ENCODE results near the gene SPTBN1.

SPTBN1 gene

DNA sequence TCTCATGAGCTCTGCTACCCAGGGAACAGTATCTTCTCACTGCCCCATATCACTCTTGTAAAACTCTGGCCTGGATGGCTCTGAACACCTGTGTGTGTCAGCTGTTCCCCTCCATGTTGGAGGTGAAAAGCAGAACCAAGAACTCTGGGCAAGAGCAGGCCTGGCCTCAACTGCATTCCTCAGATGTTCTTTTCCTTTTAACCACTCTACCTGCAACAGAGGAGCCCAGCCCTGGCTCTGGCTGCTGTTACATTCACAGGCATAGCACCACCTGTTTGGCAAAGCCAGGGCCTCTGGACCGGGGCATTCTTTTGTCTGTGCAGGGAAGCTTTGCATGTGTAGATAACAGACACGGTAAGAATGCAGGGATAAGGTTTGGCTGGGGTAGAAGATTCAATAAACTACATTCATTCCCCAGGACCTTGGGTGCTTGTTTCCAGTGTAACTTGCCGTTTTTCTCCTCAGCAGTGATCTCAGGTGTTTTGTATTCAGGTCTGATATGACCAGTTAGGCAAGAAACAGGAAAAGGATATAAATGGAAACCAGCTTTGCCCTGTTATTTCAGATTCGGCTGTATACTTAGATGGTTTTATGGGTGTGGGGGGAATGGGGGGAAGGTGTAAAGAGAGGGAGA is 95.1 kb downstream of the SPTBN1 start:
- Histone ChIP-seq H3K27ac (ENCODE audit: poor library complexity, severe bottlenecking) (peak overlapping the region; percentile 46), H3K36me3 (ENCODE audit: low read depth) (no peaks in the 10 kb centered on the region), H3K4me3 (ENCODE audit: severe bottlenecking) (no peak overlapping the region), H3K27me3 (ENCODE audit: insufficient read depth, poor library complexity, severe bottlenecking) (no peaks in the 10 kb centered on the region), H3K4me1 (ENCODE audit: insufficient read depth, poor library complexity, severe bottlenecking) (peaks cover 27% of the 10 kb centered on the region), H3K9me3 (ENCODE audit: severe bottlenecking) (no peaks in the 10 kb centered on the region)
- ATAC-seq (ENCODE audit: low read depth) (peak; percentile 54), DNase-seq (ENCODE audit: low spot score) (no peak)
- TF ChIP-seq, protein P1, sequence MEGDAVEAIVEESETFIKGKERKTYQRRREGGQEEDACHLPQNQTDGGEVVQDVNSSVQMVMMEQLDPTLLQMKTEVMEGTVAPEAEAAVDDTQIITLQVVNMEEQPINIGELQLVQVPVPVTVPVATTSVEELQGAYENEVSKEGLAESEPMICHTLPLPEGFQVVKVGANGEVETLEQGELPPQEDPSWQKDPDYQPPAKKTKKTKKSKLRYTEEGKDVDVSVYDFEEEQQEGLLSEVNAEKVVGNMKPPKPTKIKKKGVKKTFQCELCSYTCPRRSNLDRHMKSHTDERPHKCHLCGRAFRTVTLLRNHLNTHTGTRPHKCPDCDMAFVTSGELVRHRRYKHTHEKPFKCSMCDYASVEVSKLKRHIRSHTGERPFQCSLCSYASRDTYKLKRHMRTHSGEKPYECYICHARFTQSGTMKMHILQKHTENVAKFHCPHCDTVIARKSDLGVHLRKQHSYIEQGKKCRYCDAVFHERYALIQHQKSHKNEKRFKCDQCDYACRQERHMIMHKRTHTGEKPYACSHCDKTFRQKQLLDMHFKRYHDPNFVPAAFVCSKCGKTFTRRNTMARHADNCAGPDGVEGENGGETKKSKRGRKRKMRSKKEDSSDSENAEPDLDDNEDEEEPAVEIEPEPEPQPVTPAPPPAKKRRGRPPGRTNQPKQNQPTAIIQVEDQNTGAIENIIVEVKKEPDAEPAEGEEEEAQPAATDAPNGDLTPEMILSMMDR (IDR thresholded peaks at IDR 0.05; ENCODE audit: poor library complexity, severe bottlenecking), result no peak

DNA sequence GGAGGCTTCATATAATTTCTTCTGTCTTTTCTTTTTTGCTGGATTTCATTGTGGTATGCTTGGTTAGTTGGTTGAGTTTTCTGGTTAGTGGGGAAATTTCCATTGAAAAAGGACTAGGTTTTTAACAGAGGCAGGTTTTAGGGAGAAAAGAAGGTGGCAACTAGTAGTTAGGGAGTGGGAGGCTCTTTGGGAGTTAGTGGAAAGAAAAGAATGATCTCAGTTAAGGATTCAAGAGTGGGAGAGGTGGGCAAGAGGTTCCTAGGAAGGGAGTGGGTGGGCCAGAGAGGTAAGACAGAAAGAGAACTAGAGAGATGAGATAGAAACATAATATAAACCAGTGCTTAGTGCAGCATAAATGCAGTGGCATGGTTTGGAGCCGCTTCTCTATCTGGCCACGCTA is 96.9 kb downstream of the SPTBN1 start:
- Histone ChIP-seq H3K4me3 (ENCODE audit: severe bottlenecking) (no peak overlapping the region), H3K4me1 (ENCODE audit: insufficient read depth, poor library complexity, severe bottlenecking) (peaks cover 35% of the 10 kb centered on the region), H3K27ac (ENCODE audit: poor library complexity, severe bottlenecking) (no peak overlapping the region), H3K9me3 (ENCODE audit: severe bottlenecking) (no peaks in the 10 kb centered on the region), H3K36me3 (ENCODE audit: low read depth) (no peaks in the 10 kb centered on the region), H3K27me3 (ENCODE audit: insufficient read depth, poor library complexity, severe bottlenecking) (no peaks in the 10 kb centered on the region)
- ATAC-seq (ENCODE audit: low read depth) (no peak), DNase-seq (ENCODE audit: low spot score) (no peak)
- TF ChIP-seq, protein P1 (IDR thresholded peaks at IDR 0.05; ENCODE audit: poor library complexity, severe bottlenecking), result no peak

- no peak for ATAC-seq (ENCODE audit: low read depth)
- Histone ChIP-seq H3K27me3 (ENCODE audit: insufficient read depth, poor library complexity, severe bottlenecking) (no peaks in the 10 kb centered on the region), H3K9me3 (ENCODE audit: severe bottlenecking) (no peaks in the 10 kb centered on the region), H3K4me1 (ENCODE audit: insufficient read depth, poor library complexity, severe bottlenecking) (peaks cover 35% of the 10 kb centered on the region), H3K4me3 (ENCODE audit: severe bottlenecking) (no peak overlapping the region), H3K36me3 (ENCODE audit: low read depth) (no peaks in the 10 kb centered on the region), H3K27ac (ENCODE audit: poor library complexity, severe bottlenecking) (no peak overlapping the region)
- TF ChIP-seq, protein P1 (IDR thresholded peaks at IDR 0.05; ENCODE audit: poor library complexity, severe bottlenecking), result no peak
- no peak for DNase-seq (ENCODE audit: low spot score)
These were observed 97.6 kb downstream of the SPTBN1 start for GRCh38 chr2:54553775-54554174.

- H3K4me1 ChIP-seq (ENCODE audit: insufficient read depth, poor library complexity, severe bottlenecking), result peaks cover 29% of the 10 kb centered on the region
- H3K9me3 ChIP-seq (ENCODE audit: severe bottlenecking), result no peaks in the 10 kb centered on the region
- H3K27me3 ChIP-seq (ENCODE audit: insufficient read depth, poor library complexity, severe bottlenecking), result no peaks in the 10 kb centered on the region
- ATAC-seq (ENCODE audit: low read depth) (no peak), DNase-seq (ENCODE audit: low spot score) (no peak)
- no peaks in the 10 kb centered on the region for H3K36me3 ChIP-seq (ENCODE audit: low read depth)
- H3K27ac ChIP-seq (ENCODE audit: poor library complexity, severe bottlenecking), result peak overlapping the region; percentile 95
- TF ChIP-seq, protein P1 (IDR thresholded peaks at IDR 0.05; ENCODE audit: poor library complexity, severe bottlenecking), result no peak
- H3K4me3 ChIP-seq (ENCODE audit: severe bottlenecking), result no peak overlapping the region
These were observed 99.3 kb downstream of the SPTBN1 start for GRCh38 chr2:54555318-54555837.

- DNase-seq (ENCODE audit: low spot score) (no peak), ATAC-seq (ENCODE audit: low read depth) (peak; percentile 6; the same call in 2 of the 3 replicates)
- no peak overlapping the region for H3K4me3 ChIP-seq (ENCODE audit: severe bottlenecking)
- H3K27ac ChIP-seq (ENCODE audit: poor library complexity, severe bottlenecking), result peak overlapping the region; percentile 95
- H3K36me3 ChIP-seq (ENCODE audit: low read depth), result peaks cover 3% of the 10 kb centered on the region; the same call in 1 of the 2 replicates
- H3K27me3 ChIP-seq (ENCODE audit: insufficient read depth, poor library complexity, severe bottlenecking), result no peaks in the 10 kb centered on the region
- no peaks in the 10 kb centered on the region for H3K9me3 ChIP-seq (ENCODE audit: severe bottlenecking)
- peaks cover 26% of the 10 kb centered on the region for H3K4me1 ChIP-seq (ENCODE audit: insufficient read depth, poor library complexity, severe bottlenecking)
- TF ChIP-seq, protein P1 (IDR thresholded peaks at IDR 0.05; ENCODE audit: poor library complexity, severe bottlenecking), result no peak
These were observed 100.5 kb downstream of the SPTBN1 start for GRCh38 chr2:54556621-54557121.

All from RWPE2 (cell line).